Hematopoietic multipotent progenitor cell treated with erythropoietin and hydrocortisone succinate and interleukin-3 and kit ligand, for 15 days (in vitro differentiated cells): ENCODE data around the gene AMPD3.

Experiments used
- DNase-seq: peaks from one replicate; pipeline ENCODE4 v3.0.0-alpha.2; 2015; ENCODE audit warnings: low spot score

Gene AMPD3

GRCh38 chr11:10438458-10438857 is 16.6 kb upstream of the AMPD3 start:
- DNase-seq = no peak

- DNase-seq = no peak
Measured at GRCh38 chr11:10439351-10439750, 15.7 kb upstream of the AMPD3 start.

GRCh38 chr11:10439924-10440323 is 15.1 kb upstream of the AMPD3 start:
- DNase-seq = no peak

- no peak for DNase-seq
Measured at GRCh38 chr11:10440401-10440800, 14.7 kb upstream of the AMPD3 start.

- DNase-seq = no peak
Measured at GRCh38 chr11:10441091-10441490, 14.0 kb upstream of the AMPD3 start.

- no peak for DNase-seq
Measured at GRCh38 chr11:10441652-10442503, 13.2 kb upstream of the AMPD3 start.

- DNase-seq = no peak
Measured at GRCh38 chr11:10443152-10443551, 11.9 kb upstream of the AMPD3 start.

- no peak for DNase-seq
Measured at GRCh38 chr11:10443721-10444235, 11.3 kb upstream of the AMPD3 start.

- DNase-seq = peak; percentile 32
Measured at GRCh38 chr11:10444725-10445315, 10.2 kb upstream of the AMPD3 start.

- no peak for DNase-seq
Measured at GRCh38 chr11:10447445-10447844, 7.6 kb upstream of the AMPD3 start.

- DNase-seq = peak; percentile 55
Measured at GRCh38 chr11:10450462-10451425, 4.3 kb upstream of the AMPD3 start.

GRCh38 chr11:10451426-10452116 is 3.5 kb upstream of the AMPD3 start:
- no peak for DNase-seq

- DNase-seq = no peak
Measured at GRCh38 chr11:10452211-10452767, 2.8 kb upstream of the AMPD3 start.

GRCh38 chr11:10453261-10453660 is 1.8 kb upstream of the AMPD3 start:
- DNase-seq = no peak

GRCh38 chr11:10455637-10456487 is 798 bp downstream of the AMPD3 start:
- DNase-seq = peak; percentile 88

- peak; percentile 87 for DNase-seq
Measured at GRCh38 chr11:10456519-10456918, 1.5 kb downstream of the AMPD3 start.

GRCh38 chr11:10457901-10458300 is 2.8 kb downstream of the AMPD3 start:
- peak; percentile 27 for DNase-seq

- peak; percentile 27 for DNase-seq
Measured at GRCh38 chr11:10459029-10459970, 4.2 kb downstream of the AMPD3 start.

- no peak for DNase-seq
Measured at GRCh38 chr11:10460611-10461275, 5.7 kb downstream of the AMPD3 start.
